IPS DF 6.9 (cell line): ENCODE results near the gene RASAL3.

Experiments
- DNase-seq: peaks from one replicate; pipeline ENCODE4 v3.0.0-alpha.2; 2013; ENCODE audit warnings: low read depth, low spot score
- H3K27ac ChIP-seq: one replicate; pipeline ENCODE4 v1.5.1; 2013; ENCODE audit warnings: low read length, control low read depth
- H3K27me3 ChIP-seq: 2 replicates; pipeline ENCODE4 v1.6.1; 2013; ENCODE audit warnings: mild to moderate bottlenecking, low read length; ENCODE audit not compliant: control insufficient read depth, insufficient read depth
- H3K36me3 ChIP-seq: 2 replicates; pipeline ENCODE4 v1.6.1; 2013; ENCODE audit warnings: low read length; ENCODE audit not compliant: control insufficient read depth, insufficient read depth
- H3K4me1 ChIP-seq: 2 replicates; pipeline ENCODE4 v1.6.1; 2013; ENCODE audit warnings: low read length; ENCODE audit not compliant: control insufficient read depth, insufficient read depth
- H3K4me3 ChIP-seq: 2 replicates; pipeline ENCODE4 v1.5.1; 2013; ENCODE audit warnings: mild to moderate bottlenecking, low read length
- H3K9me3 ChIP-seq: 2 replicates; pipeline ENCODE4 v1.6.1; 2013; ENCODE audit warnings: low read length, inconsistent platforms; ENCODE audit not compliant: control insufficient read depth, insufficient read depth
- WGBS: extraction: QIAGEN DNeasy Blood & Tissue Kit; methylation state at CpG from one replicate; pipeline ENCODE4 v1.1.7; 2013; ENCODE audit warnings: mixed read lengths, missing lambda C conversion rate; ENCODE audit not compliant: insufficient read length, insufficient coverage; 5-methylcytosine and 5-hydroxymethylcytosine counted together

RASAL3 gene

GRCh38 chr19:15425321-15425950, 38.9 kb downstream of the RASAL3 start:
- Histone ChIP-seq H3K4me1 (no peaks in the 10 kb centered on the region), H3K27me3 (no peaks in the 10 kb centered on the region), H3K9me3 (no peaks in the 10 kb centered on the region), H3K36me3 (peaks cover 29% of the 10 kb centered on the region), H3K4me3 (no peak overlapping the region), H3K27ac (no peak overlapping the region)
- no CpG with 5 or more reads among the region's 36 CpGs for WGBS
- no peak for DNase-seq

GRCh38 chr19:15424692-15425272, 39.6 kb downstream of the RASAL3 start:
- Histone ChIP-seq H3K4me1 (no peaks in the 10 kb centered on the region), H3K9me3 (no peaks in the 10 kb centered on the region), H3K27ac (no peak overlapping the region), H3K36me3 (peaks cover 29% of the 10 kb centered on the region), H3K4me3 (no peak overlapping the region), H3K27me3 (no peaks in the 10 kb centered on the region)
- WGBS: no CpG with 5 or more reads among the region's 38 CpGs
- no peak for DNase-seq

- Histone ChIP-seq H3K27me3 (no peaks in the 10 kb centered on the region), H3K36me3 (peaks cover 29% of the 10 kb centered on the region), H3K27ac (no peak overlapping the region), H3K4me1 (no peaks in the 10 kb centered on the region), H3K9me3 (no peaks in the 10 kb centered on the region), H3K4me3 (no peak overlapping the region)
- no CpG with 5 or more reads among the region's 13 CpGs for WGBS
- no peak for DNase-seq
These were observed 40.2 kb downstream of the RASAL3 start for GRCh38 chr19:15424121-15424520.

GRCh38 chr19:15423130-15423529, 41.2 kb downstream of the RASAL3 start:
- WGBS: no CpG with 5 or more reads among the region's 6 CpGs
- Histone ChIP-seq H3K27ac (no peak overlapping the region), H3K4me3 (no peak overlapping the region), H3K36me3 (peaks cover 29% of the 10 kb centered on the region), H3K4me1 (no peaks in the 10 kb centered on the region), H3K9me3 (no peaks in the 10 kb centered on the region), H3K27me3 (no peaks in the 10 kb centered on the region)
- no peak for DNase-seq

- DNase-seq: no peak
- no CpG with 5 or more reads among the region's 22 CpGs for WGBS
- Histone ChIP-seq H3K4me1 (no peaks in the 10 kb centered on the region), H3K9me3 (no peaks in the 10 kb centered on the region), H3K27me3 (no peaks in the 10 kb centered on the region), H3K4me3 (no peak overlapping the region), H3K36me3 (peaks cover 29% of the 10 kb centered on the region), H3K27ac (no peak overlapping the region)
These were observed 41.9 kb downstream of the RASAL3 start for GRCh38 chr19:15422296-15423075.

GRCh38 chr19:15421721-15422260, 42.6 kb downstream of the RASAL3 start:
- Histone ChIP-seq H3K36me3 (peaks cover 23% of the 10 kb centered on the region), H3K27me3 (no peaks in the 10 kb centered on the region), H3K4me3 (no peak overlapping the region), H3K27ac (no peak overlapping the region), H3K9me3 (no peaks in the 10 kb centered on the region), H3K4me1 (0 out of 2 replicates have a peak, but pooled peaks cover 1% of the 10 kb centered on the region)
- no peak for DNase-seq
- no CpG with 5 or more reads among the region's 15 CpGs for WGBS

- Histone ChIP-seq H3K27ac (no peak overlapping the region), H3K27me3 (no peaks in the 10 kb centered on the region), H3K9me3 (no peaks in the 10 kb centered on the region), H3K36me3 (peaks cover 22% of the 10 kb centered on the region), H3K4me1 (0 out of 2 replicates have a peak, but pooled peaks cover 1% of the 10 kb centered on the region), H3K4me3 (no peak overlapping the region)
- no CpG with 5 or more reads among the region's 12 CpGs for WGBS
- no peak for DNase-seq
These were observed 43.1 kb downstream of the RASAL3 start for GRCh38 chr19:15421136-15421695.

GRCh38 chr19:15419413-15420025, 44.8 kb downstream of the RASAL3 start:
- no peak for DNase-seq
- no CpG with 5 or more reads among the region's 16 CpGs for WGBS
- 0 out of 2 replicates have a peak overlapping the region, but pooled peaks have one; percentile 5 for H3K4me3 ChIP-seq
- no peaks in the 10 kb centered on the region for H3K9me3 ChIP-seq
- H3K27ac ChIP-seq: no peak overlapping the region
- no peaks in the 10 kb centered on the region for H3K27me3 ChIP-seq
- H3K4me1 ChIP-seq: 0 out of 2 replicates have a peak, but pooled peaks cover 1% of the 10 kb centered on the region
- H3K36me3 ChIP-seq: peaks cover 11% of the 10 kb centered on the region

GRCh38 chr19:15418579-15419412, 45.5 kb downstream of the RASAL3 start, which contains the start of gene AKAP8L:
Gene AKAP8L (minus strand): TSS chr19:15418988. CDS start chr19:15418923, 65 bp downstream.
- H3K36me3 ChIP-seq: peaks cover 9% of the 10 kb centered on the region

More at GRCh38 chr19:15418579-15419412, 45.5 kb downstream of the RASAL3 start, which contains the start of gene AKAP8L:
- Histone ChIP-seq H3K27ac (no peak within 1 kb of the TSS), H3K9me3 (no peaks in the 10 kb centered on the region), H3K4me1 (0 out of 2 replicates have a peak, but pooled peaks cover 1% of the 10 kb centered on the region), H3K4me3 (peak within 1 kb of the TSS; percentile 99), H3K27me3 (no peaks in the 10 kb centered on the region)
- DNase-seq: peak; percentile 99
- no CpG with 5 or more reads among the region's 61 CpGs for WGBS
